Hepatocyte (in vitro differentiated cells): ENCODE measurements around the gene KCNS3. TPM values are rescaled to one million over a fixed set of nuclear protein-coding genes. Genes with fewer than 3 reads are reported as not detected.

Experiments used
- DNase-seq: peaks from one replicate; pipeline ENCODE4 v3.0.0-alpha.2; 2016; ENCODE audit warnings: low spot score
- H2AFZ ChIP-seq: fragments of 200-600 bp; sonication (generic); 2 replicates; pipeline ENCODE4 v1.6.0; 2016; ENCODE audit warnings: antibody characterized with exemption, mild to moderate bottlenecking
- H3K27ac ChIP-seq: fragments of 200-600 bp; sonication (generic); 2 replicates; pipeline ENCODE4 v1.5.1; 2016; ENCODE audit warnings: mild to moderate bottlenecking
- H3K27me3 ChIP-seq: fragments of 200-600 bp; sonication (generic); 2 replicates; pipeline ENCODE4 v1.6.1; 2016
- H3K36me3 ChIP-seq: fragments of 200-600 bp; sonication (generic); replicated peaks from 2 replicates; pipeline ENCODE4 v1.5.1; 2016; ENCODE audit warnings: low read depth; ENCODE audit not compliant: insufficient read depth
- H3K4me1 ChIP-seq: fragments of 200-600 bp; sonication (generic); 2 replicates; pipeline ENCODE4 v1.5.1; 2016; ENCODE audit warnings: mild to moderate bottlenecking, moderate library complexity; ENCODE audit not compliant: insufficient read depth
- H3K4me2 ChIP-seq: fragments of 200-600 bp; sonication (generic); 2 replicates; pipeline ENCODE4 v1.6.0; 2016
- H3K4me3 ChIP-seq: fragments of 200-600 bp; sonication (generic); 2 replicates; pipeline ENCODE4 v1.5.1; 2016; ENCODE audit warnings: mild to moderate bottlenecking
- H3K79me2 ChIP-seq: fragments of 200-600 bp; sonication (generic); 2 replicates; pipeline ENCODE4 v1.6.0; 2017; ENCODE audit warnings: mild to moderate bottlenecking
- H3K9me2 ChIP-seq: fragments of 200-600 bp; sonication (generic); replicated peaks from 2 replicates; pipeline ENCODE4 v1.6.0; 2017; ENCODE audit warnings: mild to moderate bottlenecking; ENCODE audit not compliant: insufficient read depth
- H3K9me3 ChIP-seq: fragments of 200-600 bp; sonication (generic); 2 replicates; pipeline ENCODE4 v1.5.1; 2016; ENCODE audit warnings: low read depth, mild to moderate bottlenecking
- H4K20me1 ChIP-seq: fragments of 200-600 bp; sonication (generic); 2 replicates; pipeline ENCODE4 v1.6.0; 2016; ENCODE audit warnings: mild to moderate bottlenecking; ENCODE audit not compliant: insufficient read depth, poor library complexity, severe bottlenecking
- EZH2 ChIP-seq: fragments of 200-600 bp; sonication (generic); IDR thresholded peaks from 2 replicates; pipeline ENCODE4 v1.6.1; 2016; ENCODE audit warnings: antibody characterized with exemption, mild to moderate bottlenecking, borderline replicate concordance
- EZH2phosphoT487 ChIP-seq: fragments of 200-600 bp; sonication (generic); IDR thresholded peaks from one replicate; pipeline ENCODE4 v1.6.1; 2018; ENCODE audit warnings: antibody characterized with exemption, mild to moderate bottlenecking, low read depth, moderate library complexity; ENCODE audit not compliant: unreplicated experiment, severe bottlenecking
- WGBS: methylation state at CpG from one replicate; pipeline ENCODE4 v1.1.6; 2016; ENCODE audit warnings: low lambda C conversion rate; ENCODE audit errors: missing lambda C conversion rate; 5-methylcytosine and 5-hydroxymethylcytosine counted together
- polyA plus RNA-seq: library from polyadenylated mRNA; unstranded; fragments of >200 nt; fragmentation: Nextera tagmentation; extraction: Ambion mirVana; gene quantifications from 2 replicates; pipeline ENCODE4 v1.2.1, GENCODE V29; 2016
- total RNA-seq: library from RNA; depleted of rRNA; stranded (reverse); fragments of >200 nt; gene quantifications from 2 replicates; pipeline ENCODE4 v1.2.3, GENCODE V29; 2014
- TF ChIP-seq, protein P1 (sequence below): fragments of 200-600 bp; sonication (generic); IDR thresholded peaks from 2 replicates; pipeline ENCODE4 v1.5.1; 2016; ENCODE audit warnings: antibody characterized with exemption, mild to moderate bottlenecking; ENCODE audit not compliant: poor library complexity

Gene KCNS3
- total and polyA plus RNA-seq, 2 experiments from 2014 or later, result 4.8 TPM

DNA sequence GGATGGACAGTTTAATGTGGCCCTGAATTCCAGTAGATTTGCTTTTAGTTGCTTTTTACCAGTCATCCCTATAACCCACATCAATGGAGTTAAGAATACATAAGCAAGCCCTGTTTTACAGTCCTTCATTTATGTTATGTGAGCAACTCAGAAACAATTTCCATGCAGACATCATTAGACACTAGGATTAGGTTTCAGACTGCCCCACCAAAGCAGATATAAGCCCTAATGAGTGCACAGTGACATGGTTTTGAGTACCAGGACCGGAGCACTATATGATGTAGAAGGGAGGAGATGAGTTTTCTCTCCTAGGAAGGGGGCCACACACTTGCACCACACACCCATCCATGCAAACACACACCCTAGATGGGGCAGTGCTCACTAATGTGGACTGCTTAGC lies 15.5 kb downstream of the KCNS3 start:
- Histone ChIP-seq H3K4me3 (no peak overlapping the region), H3K4me1 (peaks cover 2% of the 10 kb centered on the region), H3K27me3 (no peaks in the 10 kb centered on the region), H2AFZ (no peak overlapping the region), H3K27ac (no peak overlapping the region), H3K79me2 (no peaks in the 10 kb centered on the region), H4K20me1 (no peaks in the 10 kb centered on the region), H3K9me3 (no peaks in the 10 kb centered on the region), H3K36me3 (no peaks in the 10 kb centered on the region), H3K9me2 (no peaks in the 10 kb centered on the region), H3K4me2 (no peak overlapping the region)
- DNase-seq, result no peak
- WGBS, result 36% methylated on average over 1 of the region's 1 CpG
- TF ChIP-seq EZH2 (no peak), EZH2phosphoT487 (no peak)
- TF ChIP-seq, protein P1, sequence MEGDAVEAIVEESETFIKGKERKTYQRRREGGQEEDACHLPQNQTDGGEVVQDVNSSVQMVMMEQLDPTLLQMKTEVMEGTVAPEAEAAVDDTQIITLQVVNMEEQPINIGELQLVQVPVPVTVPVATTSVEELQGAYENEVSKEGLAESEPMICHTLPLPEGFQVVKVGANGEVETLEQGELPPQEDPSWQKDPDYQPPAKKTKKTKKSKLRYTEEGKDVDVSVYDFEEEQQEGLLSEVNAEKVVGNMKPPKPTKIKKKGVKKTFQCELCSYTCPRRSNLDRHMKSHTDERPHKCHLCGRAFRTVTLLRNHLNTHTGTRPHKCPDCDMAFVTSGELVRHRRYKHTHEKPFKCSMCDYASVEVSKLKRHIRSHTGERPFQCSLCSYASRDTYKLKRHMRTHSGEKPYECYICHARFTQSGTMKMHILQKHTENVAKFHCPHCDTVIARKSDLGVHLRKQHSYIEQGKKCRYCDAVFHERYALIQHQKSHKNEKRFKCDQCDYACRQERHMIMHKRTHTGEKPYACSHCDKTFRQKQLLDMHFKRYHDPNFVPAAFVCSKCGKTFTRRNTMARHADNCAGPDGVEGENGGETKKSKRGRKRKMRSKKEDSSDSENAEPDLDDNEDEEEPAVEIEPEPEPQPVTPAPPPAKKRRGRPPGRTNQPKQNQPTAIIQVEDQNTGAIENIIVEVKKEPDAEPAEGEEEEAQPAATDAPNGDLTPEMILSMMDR, result no peak

DNA sequence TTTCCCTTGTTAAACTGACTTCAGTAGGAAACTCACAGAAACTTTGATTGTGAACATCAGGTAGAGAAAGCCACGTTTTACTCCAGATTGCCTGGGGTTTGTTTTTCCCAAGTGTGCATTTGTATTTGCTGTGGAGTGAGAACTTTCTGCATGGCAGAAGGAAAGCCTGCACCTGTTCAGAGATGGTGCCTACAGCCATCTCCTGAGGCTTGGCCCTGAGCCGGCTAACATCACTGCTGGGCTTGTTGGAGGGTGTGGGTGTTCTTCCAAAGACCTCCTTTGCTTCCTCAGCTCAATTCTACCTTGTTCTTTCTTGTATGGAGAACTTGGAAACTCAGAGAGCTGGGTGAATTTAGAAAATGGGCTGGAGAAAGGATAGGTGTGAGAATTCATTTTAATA lies 16.1 kb downstream of the KCNS3 start:
- Histone ChIP-seq H3K27me3 (no peaks in the 10 kb centered on the region), H3K36me3 (no peaks in the 10 kb centered on the region), H4K20me1 (no peaks in the 10 kb centered on the region), H2AFZ (no peak overlapping the region), H3K9me2 (no peaks in the 10 kb centered on the region), H3K4me1 (peaks cover 2% of the 10 kb centered on the region), H3K4me3 (no peak overlapping the region), H3K4me2 (no peak overlapping the region), H3K9me3 (no peaks in the 10 kb centered on the region), H3K27ac (no peak overlapping the region), H3K79me2 (no peaks in the 10 kb centered on the region)
- DNase-seq, result no peak
- WGBS, result 75% methylated on average over 2 of the region's 2 CpGs
- no peak for TF ChIP-seq EZH2phosphoT487
- no peak for TF ChIP-seq EZH2
- TF ChIP-seq, protein P1, result no peak

DNA sequence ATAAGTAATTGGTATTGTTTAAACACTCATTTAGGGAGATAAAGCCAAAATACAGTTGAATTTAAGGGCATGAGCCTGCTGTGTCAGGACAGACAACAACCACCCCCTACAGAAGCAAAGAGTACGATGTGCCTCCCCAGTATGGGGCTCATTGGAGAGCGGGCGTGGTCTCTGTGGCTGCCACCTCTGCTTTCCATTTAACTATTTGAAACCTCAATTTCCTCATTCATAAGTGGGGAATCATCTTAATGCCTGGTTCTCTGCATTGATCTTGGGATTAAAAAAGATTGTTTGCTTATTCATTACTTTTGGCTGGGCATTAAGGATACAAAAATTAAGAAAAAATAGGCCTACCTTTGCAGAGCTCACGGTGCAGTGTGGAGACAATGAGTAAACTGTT lies 21.4 kb downstream of the KCNS3 start:
- Histone ChIP-seq H3K79me2 (no peaks in the 10 kb centered on the region), H3K4me3 (no peak overlapping the region), H2AFZ (no peak overlapping the region), H3K27ac (no peak overlapping the region), H3K4me2 (no peak overlapping the region), H3K9me3 (no peaks in the 10 kb centered on the region), H3K36me3 (no peaks in the 10 kb centered on the region), H3K9me2 (no peaks in the 10 kb centered on the region), H3K4me1 (no peaks in the 10 kb centered on the region), H3K27me3 (no peaks in the 10 kb centered on the region), H4K20me1 (no peaks in the 10 kb centered on the region)
- 89% methylated on average over 4 of the region's 4 CpGs for WGBS
- TF ChIP-seq, protein P1, result no peak
- no peak for TF ChIP-seq EZH2phosphoT487
- no peak for TF ChIP-seq EZH2
- no peak for DNase-seq

DNA sequence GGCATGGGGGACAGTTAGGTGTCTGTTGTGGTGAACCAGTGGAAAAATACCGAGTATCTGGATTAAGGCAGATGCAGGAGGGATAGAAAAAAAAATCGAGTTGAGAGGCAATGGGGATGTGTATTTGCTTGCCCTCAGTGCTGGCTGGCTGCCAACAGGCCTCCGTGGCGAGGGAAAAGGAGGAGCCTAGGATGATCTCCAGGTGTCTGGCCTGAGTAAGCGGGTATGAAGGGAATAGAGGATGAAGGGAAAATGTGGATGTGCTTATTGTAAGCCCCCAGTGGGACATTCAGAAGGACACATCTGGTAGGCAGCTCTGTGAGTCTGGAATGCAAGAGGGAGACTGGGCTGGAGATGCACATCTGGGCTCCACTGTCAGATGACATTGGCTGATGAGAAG lies 22.8 kb downstream of the KCNS3 start:
- H3K27ac ChIP-seq, result no peak overlapping the region
- H3K9me3 ChIP-seq, result no peaks in the 10 kb centered on the region
- no peak overlapping the region for H3K4me2 ChIP-seq
- H3K79me2 ChIP-seq, result no peaks in the 10 kb centered on the region
- no peaks in the 10 kb centered on the region for H3K9me2 ChIP-seq
- no peak for DNase-seq
- H3K4me3 ChIP-seq, result no peak overlapping the region
- H3K36me3 ChIP-seq, result no peaks in the 10 kb centered on the region
- H3K4me1 ChIP-seq, result no peaks in the 10 kb centered on the region
- 54% methylated on average over 5 of the region's 5 CpGs for WGBS
- no peaks in the 10 kb centered on the region for H3K27me3 ChIP-seq
- no peaks in the 10 kb centered on the region for H4K20me1 ChIP-seq
- no peak for TF ChIP-seq EZH2phosphoT487
- TF ChIP-seq, protein P1, result no peak
- no peak for TF ChIP-seq EZH2
- H2AFZ ChIP-seq, result no peak overlapping the region
